Neural progenitor cell (in vitro differentiated cells): ENCODE data around the gene KANK4.

Experiments
- EZH2phosphoT487 ChIP-seq: fragments of 200-600 bp; sonication (generic); IDR thresholded peaks from 2 replicates; pipeline ENCODE4 v1.6.1; 2017; ENCODE audit warnings: antibody characterized with exemption
- TF ChIP-seq, protein P1 (sequence below): fragments of 200-600 bp; sonication (generic); IDR thresholded peaks from 2 replicates; pipeline ENCODE4 v1.5.1; 2017; ENCODE audit warnings: antibody characterized with exemption, mild to moderate bottlenecking

DNA sequence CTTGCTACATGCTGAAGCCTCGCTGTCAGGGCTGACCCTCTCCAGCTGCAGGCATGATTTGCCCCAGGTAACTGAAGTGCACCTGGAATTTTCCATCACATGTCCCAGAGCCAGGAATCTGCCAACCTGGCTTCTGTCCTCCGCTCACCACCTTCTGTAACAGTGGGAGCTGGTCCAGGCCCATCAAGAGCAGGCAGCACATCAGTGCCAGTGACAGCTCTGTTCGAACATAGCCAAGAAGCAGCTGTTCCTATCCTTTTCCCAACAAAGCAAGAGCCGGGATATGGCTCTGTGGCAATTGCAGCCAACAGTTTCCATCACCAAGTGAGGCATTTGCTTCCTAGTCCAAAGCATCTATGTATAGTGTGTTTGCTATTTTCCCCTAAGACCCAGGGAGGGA lies 42.2 kb upstream of the KANK4 start:
- TF ChIP-seq, protein P1, sequence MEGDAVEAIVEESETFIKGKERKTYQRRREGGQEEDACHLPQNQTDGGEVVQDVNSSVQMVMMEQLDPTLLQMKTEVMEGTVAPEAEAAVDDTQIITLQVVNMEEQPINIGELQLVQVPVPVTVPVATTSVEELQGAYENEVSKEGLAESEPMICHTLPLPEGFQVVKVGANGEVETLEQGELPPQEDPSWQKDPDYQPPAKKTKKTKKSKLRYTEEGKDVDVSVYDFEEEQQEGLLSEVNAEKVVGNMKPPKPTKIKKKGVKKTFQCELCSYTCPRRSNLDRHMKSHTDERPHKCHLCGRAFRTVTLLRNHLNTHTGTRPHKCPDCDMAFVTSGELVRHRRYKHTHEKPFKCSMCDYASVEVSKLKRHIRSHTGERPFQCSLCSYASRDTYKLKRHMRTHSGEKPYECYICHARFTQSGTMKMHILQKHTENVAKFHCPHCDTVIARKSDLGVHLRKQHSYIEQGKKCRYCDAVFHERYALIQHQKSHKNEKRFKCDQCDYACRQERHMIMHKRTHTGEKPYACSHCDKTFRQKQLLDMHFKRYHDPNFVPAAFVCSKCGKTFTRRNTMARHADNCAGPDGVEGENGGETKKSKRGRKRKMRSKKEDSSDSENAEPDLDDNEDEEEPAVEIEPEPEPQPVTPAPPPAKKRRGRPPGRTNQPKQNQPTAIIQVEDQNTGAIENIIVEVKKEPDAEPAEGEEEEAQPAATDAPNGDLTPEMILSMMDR: no peak
- no peak for TF ChIP-seq EZH2phosphoT487
